Measurements from ENCODE around the gene FAM20C. TPM values are rescaled to one million over a fixed set of nuclear protein-coding genes. Genes with fewer than 3 reads are reported as not detected.

FAM20C gene
- total and polyA plus RNA-seq, 7 donors = 15.6 to 47.6 (median 28.1) TPM

GRCh38 chr7:232410-233248, 40.3 kb downstream of the FAM20C start:
- WGBS, 3 donors = 45 to 73% (median 60%) methylated on average over 43 of the region's 43 CpGs
- DNase-seq = peak in 1 of 2 donors; percentile 77
- Histone ChIP-seq H3K36me3 (ENCODE audit: insufficient read depth in 1 of 2, low read depth in 1 of 2) (no peaks in the 10 kb centered on the region), H3K4me3 (peak overlapping the region; percentile 31), H3K27me3 (ENCODE audit: insufficient read depth in 3 of 3, low read length in 2 of 3) (no peaks in the 10 kb centered on the region), H3K9me3 (no peaks in the 10 kb centered on the region), H3K27ac (peak overlapping the region; percentile 92), H3K4me1 (peaks cover 77% of the 10 kb centered on the region)
- ATAC-seq = peak in 1 of 4 donors; percentile 22
- intact Hi-C loops (cut with DNase I) = loop anchor here in 1 of 2 donors (5.0 kb wide), 1 partner anchor 40 kb away; the partner anchor contains the start of gene FAM20C
- TF ChIP-seq CTCF (IDR thresholded peaks at IDR 0.05) = no peak

- intact Hi-C loops (cut with DNase I) = loop anchor here in 1 of 2 donors (5.0 kb wide), 1 partner anchor 41 kb away; the partner anchor contains the start of gene FAM20C
- Histone ChIP-seq H3K4me1 (peaks cover 69% of the 10 kb centered on the region), H3K4me3 (peak overlapping the region; percentile 31), H3K36me3 (ENCODE audit: insufficient read depth in 1 of 2, low read depth in 1 of 2) (no peaks in the 10 kb centered on the region), H3K27ac (peak overlapping the region; percentile 92), H3K9me3 (no peaks in the 10 kb centered on the region), H3K27me3 (ENCODE audit: insufficient read depth in 3 of 3, low read length in 2 of 3) (no peaks in the 10 kb centered on the region)
- DNase-seq = peak; percentile 52 to 76
- 61 to 72% (median 67%) methylated on average over 27 of the region's 27 CpGs for WGBS, 3 donors
- no peak for ATAC-seq
- no peak for TF ChIP-seq CTCF (IDR thresholded peaks at IDR 0.05)
Observed at GRCh38 chr7:233249-234035, 41.1 kb downstream of the FAM20C start.

- WGBS, 3 donors = 29 to 43% (median 30%) methylated on average over 26 to 33 of the region's 33 CpGs
- peak in 2 of 4 donors; percentile 0 to 7 for ATAC-seq
- intact Hi-C loops (cut with DNase I) = loop anchor here in 1 of 2 donors (5.0 kb wide), 1 partner anchor 42 kb away; the partner anchor contains the start of gene FAM20C
- peak; percentile 65 to 76 for DNase-seq
- peaks cover 62% of the 10 kb centered on the region for H3K4me1 ChIP-seq
- no peaks in the 10 kb centered on the region for H3K9me3 ChIP-seq
- peak overlapping the region; percentile 51 for H3K4me3 ChIP-seq
- no peaks in the 10 kb centered on the region for H3K36me3 ChIP-seq (ENCODE audit: insufficient read depth in 1 of 2, low read depth in 1 of 2)
- H3K27ac ChIP-seq = peak overlapping the region; percentile 92
- TF ChIP-seq CTCF (IDR thresholded peaks at IDR 0.05) = no peak
- H3K27me3 ChIP-seq (ENCODE audit: insufficient read depth in 3 of 3, low read length in 2 of 3) = no peaks in the 10 kb centered on the region
Observed at GRCh38 chr7:234051-234707, 41.8 kb downstream of the FAM20C start.

GRCh38 chr7:234708-235553, 42.6 kb downstream of the FAM20C start:
- Histone ChIP-seq H3K36me3 (ENCODE audit: insufficient read depth in 1 of 2, low read depth in 1 of 2) (no peaks in the 10 kb centered on the region), H3K27me3 (ENCODE audit: insufficient read depth in 3 of 3, low read length in 2 of 3) (no peaks in the 10 kb centered on the region), H3K9me3 (no peaks in the 10 kb centered on the region), H3K4me3 (peak overlapping the region; percentile 51), H3K27ac (peak overlapping the region; percentile 92), H3K4me1 (peaks cover 60% of the 10 kb centered on the region)
- DNase-seq = peak; percentile 81 to 82
- WGBS, 3 donors = 26 to 35% (median 27%) methylated on average over 28 of the region's 28 CpGs
- TF ChIP-seq CTCF (IDR thresholded peaks at IDR 0.05) = no peak
- intact Hi-C loops (cut with DNase I) = loop anchor here in 1 of 2 donors (5.0 kb wide), 1 partner anchor 43 kb away; the partner anchor contains the start of gene FAM20C
- ATAC-seq = peak; percentile 71 to 81 (median 72)

Data from psoas muscle (tissue), 8 donors.